CD4-positive, alpha-beta T cell treated with Interleukin-21 for 1 hour (primary cell): ENCODE results near the gene ELMOD1.

Experiments used
- DNase-seq: peaks from one replicate; pipeline ENCODE4 v3.0.0-alpha.2; 2020

ELMOD1 gene

DNA sequence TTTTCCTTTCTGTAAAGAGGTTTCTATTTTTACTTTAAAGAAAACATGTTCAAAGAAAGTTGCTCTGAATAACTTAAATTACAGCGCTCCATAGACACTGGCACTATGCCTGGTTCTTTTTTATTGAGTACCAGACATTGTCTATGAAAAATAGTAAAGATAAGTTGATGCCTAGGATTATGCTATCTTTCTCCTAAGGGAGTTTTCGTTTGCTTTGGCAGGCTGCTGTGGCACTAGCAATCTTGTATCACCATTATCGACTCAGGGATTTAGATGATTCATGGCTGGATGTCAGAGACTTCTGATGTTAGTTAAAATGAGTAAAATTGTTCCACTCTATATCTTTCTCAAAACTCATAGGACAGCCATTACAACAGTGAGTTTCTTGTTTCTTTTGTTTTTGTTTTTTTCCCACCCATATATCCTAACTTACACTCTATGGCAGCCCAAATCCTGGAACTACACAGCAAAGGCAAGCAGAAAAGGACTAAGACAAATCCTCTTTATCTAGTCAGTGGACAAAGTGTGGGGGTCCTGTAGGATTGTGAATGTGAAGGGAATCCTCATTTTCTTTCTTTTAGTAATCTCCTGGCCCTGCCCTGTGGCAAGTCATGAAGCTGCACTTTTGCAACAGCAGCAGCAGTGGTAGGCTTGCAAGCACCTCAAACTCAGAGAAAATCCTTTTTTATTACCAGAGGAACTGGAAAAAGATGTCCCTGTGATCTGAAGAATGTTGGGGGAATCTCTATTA, 100.2 kb downstream of the ELMOD1 start:
- DNase-seq, result no peak

DNA sequence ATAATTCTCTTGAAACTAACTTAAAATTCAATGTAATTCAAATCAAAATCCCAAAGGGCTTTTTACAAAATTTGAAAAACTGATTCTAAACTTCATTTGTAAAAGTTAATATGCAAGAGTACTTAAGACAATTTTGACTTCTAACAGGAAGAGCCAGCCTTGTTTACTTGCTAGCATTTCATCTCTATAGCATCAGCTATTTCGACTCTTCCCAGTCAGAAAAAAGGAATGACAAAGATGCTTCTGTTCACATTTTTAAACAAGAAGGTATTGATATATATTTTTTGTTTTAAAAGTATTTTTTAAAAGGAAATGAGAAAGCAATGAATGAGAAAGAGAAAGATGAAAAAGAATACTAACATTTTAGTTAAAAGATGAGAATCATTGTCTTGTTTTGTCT, 104.5 kb downstream of the ELMOD1 start:
- DNase-seq, result no peak

DNA sequence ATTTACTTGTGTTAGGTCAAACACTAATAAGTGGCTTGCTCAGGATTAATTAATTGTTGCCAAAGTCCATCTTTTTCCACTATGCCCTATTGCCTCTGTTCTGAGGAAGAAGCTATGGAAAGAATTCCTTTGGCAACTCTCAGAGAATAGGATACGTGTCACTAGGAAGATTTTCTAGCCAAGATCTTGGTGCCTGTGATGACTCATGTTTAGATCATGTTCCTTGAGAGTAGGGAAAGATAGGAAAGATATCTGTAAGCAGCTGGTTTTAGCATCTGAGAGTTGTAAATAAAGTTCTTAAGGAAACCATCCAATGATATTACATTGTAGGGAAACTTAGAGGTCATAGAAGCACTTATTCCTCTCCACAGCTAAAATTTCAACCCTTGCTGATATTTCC, 105.2 kb downstream of the ELMOD1 start:
- no peak for DNase-seq

DNA sequence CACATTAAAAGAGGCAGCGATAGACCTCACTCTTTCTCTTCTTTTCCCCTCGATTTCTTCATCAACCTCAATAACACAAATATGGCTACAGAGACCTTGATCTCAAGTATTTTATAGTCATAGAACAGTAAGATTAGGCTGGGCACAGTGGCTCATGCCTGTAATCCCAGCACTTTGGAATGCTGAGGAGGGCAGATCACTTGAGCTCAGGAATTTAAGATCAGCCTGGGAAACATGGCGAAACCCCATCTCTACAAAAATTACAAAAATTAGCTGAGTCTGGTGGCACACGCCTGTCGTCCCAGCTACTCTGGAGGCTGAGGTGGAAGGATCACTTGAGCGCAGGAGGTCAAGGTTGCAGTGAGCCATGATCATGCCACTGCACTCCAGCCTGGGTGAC, 106.3 kb downstream of the ELMOD1 start:
- no peak for DNase-seq

DNA sequence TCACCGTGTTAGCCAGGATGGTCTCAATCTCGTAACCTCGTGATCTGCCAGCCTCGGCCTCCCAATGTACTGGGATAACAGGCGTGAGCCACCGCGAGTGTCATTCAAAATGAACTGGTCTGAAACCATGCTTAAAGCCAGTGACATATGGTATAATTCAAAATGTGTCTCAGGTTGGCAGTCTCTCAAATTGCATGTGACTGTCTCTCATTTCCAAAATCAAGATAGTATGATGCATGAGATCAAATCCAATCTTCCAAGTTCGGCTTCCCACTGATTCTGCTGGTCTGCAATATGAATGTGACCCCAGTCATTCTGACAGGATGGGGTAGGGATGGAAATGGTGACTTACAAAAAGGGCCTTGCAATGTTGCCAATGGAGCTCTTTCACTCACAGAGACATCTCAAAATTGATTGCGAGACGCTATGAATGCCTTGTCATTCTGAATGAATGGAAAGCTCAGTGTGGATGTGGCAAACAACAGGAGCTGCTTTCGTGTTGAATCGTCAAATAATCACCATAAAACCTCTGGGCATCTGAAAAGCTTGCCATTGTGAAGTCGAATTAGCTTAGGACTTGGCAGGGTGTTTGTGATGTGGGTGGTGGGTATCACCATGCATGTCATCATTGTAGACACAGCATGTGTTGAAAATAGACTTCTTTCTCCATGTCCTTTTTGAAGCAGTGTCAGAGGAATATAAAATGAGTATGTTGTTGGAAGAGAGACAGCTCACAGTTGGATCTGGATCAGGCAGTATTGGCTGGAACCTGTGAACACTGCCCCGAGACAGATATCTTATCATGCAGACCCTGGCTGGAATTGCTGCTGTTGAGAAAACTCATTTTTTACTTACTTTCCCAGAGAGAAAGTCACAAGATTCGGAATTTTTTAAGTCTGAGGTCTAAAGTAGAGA, 108.7 kb downstream of the ELMOD1 start:
- DNase-seq, result no peak

DNA sequence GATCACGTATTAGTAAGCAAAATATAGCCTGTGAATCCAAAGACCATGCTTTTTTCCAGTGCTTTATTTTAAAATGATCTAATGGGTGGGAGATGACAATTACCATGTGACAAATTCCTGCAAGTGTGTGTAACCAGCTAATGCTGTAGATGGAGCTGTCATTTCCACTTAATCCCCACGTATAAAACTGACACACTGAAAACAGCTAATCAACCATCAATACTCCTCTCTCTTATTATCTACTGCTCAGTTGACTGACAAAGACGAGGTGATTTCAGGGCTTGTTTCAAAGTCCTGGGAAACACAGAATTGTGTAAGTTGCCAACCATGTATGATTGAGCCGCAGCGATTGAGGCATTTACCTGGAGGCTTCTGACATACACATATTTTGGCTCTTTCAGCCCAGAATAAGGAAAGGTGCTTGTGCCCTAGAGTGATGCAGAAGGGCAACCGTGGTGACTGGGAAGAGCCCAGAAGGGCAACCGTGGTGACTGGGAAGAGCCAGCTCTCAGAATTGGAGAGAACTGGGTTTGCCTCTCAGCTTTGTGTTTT, 111.2 kb downstream of the ELMOD1 start:
- no peak for DNase-seq

DNA sequence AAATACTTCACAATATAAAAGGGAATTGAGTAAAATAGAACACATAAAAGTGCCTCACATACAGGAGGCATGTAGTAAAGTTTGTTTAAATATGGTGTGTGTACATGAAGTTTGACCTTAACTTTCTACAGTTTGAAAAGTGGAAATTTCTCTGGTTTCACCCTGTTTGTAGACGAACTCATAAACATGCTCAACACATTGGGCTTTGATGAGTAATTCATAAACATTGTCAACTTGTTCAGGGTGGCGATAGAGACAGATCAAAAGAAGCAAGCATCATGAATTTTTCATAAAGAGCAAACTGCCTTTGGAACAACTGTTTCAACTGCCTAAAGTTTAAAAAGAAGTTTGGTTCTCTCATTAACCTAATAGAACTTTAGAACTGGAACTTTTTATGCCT, 111.8 kb downstream of the ELMOD1 start:
- DNase-seq, result no peak

DNA sequence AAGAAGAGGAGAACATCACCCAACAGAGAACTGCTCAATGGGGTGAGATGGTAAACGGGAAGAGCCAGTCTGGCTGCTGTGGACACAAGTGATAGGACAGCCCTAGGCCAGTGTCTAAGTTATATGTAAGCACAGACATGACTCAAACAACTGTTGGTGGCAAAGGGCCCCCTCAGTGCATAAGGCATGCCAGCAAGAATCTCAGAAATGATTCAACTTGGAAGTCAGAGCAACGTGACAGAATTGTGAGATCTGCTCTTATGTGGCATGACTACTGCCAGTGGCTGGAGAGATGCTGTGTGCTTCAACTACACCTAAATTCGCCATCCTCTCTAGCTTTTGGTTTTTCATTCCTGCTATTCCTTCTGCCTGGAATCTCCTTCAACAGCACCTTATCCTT, 113.5 kb downstream of the ELMOD1 start:
- DNase-seq, result no peak

DNA sequence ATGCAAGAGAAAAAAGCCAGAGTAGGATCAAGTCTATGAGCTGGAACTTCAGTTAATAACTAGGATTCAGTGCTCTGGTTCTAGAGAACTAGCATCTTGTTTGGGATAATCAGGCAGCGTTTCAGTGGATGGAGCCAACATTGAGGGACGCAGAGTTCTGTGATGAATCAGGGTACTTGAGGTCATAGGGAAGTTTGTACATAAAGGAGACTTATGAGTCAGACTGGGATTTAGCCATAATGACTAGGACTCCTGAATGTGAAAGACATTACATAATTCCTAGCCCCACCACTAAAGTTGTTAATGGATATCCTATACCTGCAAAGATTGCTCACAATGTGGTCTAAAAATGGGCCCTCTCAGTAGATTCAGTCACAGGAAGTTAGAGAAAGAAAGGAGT, 114.1 kb downstream of the ELMOD1 start:
- no peak for DNase-seq

DNA sequence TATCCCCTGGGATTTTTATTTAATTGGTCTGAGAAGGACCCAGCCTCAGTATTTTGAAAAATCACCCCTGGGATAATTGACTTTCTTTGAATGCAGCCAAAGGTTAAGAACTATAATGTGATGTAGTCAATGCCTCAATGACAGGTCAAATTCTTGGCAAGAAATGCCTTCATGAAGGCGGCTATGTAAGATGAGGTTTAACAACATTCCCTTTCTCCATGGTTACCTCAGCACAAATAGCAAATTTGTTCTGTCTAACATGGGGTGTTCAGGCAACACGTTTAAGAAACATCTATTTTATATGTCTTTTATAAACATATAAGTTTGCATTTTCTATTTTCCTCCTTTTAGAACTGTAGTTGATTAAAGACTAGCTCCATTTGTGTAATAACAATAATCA, 115.6 kb downstream of the ELMOD1 start:
- DNase-seq, result no peak

DNA sequence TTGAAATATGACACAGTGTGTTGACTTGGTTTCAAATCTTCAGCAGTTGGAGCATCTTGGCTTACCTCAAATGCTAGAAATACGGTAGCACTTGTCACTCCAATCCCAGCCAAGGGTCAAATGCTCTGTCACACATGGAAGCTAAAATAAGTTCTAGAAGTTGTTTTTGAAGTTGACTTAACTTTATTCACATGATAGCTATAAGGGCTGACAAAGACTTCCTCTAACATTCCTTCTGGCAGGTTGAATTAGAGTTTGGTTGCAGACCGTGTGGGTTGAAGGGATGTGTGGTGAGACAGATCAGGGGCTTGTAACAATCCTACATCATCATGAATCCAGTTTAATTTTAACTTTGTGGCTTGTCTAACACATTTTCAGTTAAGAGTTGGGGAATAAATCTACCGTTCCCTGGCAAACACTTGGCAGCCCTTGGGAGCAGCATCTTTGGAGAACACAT, 116.3 kb downstream of the ELMOD1 start:
- DNase-seq, result no peak

DNA sequence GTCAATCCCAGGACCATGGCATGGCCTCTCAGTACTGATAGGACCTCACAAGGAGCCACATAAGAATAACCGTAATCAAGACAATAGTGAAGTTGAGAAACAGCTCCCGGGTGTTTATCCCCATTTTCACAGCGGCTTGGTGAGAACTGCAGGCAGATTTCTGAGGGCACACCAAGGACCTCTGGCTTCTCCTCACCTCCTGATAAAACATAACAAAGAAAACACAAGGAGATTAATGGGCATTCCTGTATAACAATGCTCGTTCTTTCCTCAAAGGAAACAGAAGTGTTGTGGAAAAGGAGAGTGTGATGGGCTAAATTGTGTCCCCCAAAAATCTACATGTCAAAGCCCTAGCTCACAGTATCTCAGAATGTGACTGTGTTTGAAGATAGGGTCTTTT, 116.9 kb downstream of the ELMOD1 start:
- no peak for DNase-seq

DNA sequence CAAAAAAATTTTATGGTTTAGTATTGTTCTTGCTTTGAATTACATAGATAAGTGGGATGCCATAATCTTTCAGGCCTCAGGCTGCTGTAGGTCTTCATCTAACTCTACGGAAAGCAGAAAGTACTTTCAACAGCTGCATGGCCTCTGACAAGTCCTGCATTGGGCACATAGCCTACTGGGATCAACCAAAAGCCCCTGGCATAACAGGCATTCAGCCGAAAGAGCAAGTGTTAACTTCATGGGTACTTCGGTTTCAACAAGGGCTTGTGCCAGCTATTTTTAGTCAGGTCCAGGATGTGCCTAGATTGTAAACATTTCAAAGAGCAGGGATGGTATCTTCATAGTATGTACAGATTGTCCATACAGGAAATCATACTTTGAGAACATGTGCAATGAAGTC, 117.8 kb downstream of the ELMOD1 start:
- no peak for DNase-seq

DNA sequence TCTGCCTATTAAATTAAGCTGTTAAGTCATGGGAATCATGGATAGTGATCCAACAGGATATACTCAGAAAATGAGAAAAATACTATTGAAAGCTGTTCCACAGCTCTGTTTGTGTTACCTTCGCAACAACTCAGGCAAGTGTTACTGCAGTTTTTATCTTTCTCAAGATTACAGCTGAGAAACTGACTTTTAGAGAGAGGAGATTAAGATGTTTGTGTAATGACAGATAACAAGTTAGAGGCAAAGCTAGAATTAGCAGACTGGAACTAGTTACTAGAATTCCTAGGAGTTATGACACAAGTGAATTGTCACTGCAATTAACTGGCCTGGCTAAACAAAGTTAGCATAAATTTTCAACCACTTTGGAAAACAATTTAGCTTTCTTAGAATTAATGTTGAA, 119.4 kb downstream of the ELMOD1 start:
- no peak for DNase-seq

DNA sequence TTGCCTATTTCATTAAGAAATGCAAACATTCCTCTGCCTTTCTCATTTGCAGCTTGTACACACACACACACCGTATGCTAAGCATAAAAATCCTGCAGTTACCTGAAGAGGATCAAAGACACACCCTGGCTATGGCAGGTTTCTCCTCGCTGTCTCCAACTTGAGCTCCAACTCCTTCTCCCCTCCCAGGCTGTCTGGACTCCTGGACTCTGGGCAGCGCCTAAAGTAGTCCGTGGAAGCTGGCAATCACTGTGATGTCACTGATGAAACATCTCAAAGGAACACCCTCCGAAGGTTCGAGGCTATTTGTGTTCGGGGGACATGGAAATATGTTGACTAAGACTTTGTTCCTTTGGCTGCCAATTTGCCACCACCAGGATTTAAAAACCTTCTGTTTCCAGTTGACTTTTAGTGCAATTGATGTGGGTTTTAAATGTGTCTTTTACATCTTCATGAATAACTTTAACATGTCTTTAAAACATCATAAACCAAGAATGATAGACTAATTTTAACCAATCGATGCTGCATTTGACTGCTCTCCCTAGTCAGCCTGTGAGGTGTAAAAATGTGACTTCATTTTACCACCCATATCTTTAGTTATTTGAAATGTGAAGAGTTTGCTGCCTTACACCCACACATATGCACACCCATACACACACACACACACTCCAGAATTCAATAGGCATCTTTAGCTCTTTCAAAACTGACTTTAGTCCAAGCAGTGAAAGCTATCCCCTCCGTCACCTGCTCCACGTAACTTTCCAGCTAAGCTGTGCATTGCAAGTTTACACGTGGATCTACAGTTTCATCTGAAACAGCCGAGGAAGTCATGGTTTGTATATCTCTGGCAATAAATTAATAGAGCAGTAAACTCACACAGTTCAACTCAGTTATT, 121.2 kb downstream of the ELMOD1 start, which contains the start of gene SLN:
TSS of gene SLN (minus strand) at position 196 of the 895 bp plus-strand sequence.
- DNase-seq, result no peak

DNA sequence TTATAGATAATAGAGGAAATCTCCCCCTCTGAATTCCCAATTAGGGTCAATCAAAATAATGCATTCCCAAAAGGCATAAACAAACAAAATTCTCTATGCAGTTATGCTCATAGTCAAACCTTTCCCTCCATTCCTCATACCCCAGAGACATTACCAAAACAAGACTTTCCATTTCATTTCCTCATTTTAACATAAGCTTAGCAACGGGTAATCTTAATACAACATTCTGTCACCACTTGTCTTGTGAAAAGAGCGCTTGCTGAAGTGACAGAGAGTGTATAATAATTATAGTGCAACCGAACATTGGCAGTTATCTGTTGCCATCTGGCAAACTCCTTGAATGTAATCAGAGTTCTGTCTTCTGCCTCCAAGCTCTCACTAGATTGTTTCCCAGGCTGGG, 122.1 kb downstream of the ELMOD1 start:
- no peak for DNase-seq
